HG02763 (cell line): ENCODE results near the gene CYP2D6.
"Not testable (repeated sequence)": the region's sequence is repeated elsewhere in the genome, so short reads cannot be mapped to it uniquely, and the experiment has no call there.

Source experiments
- ATAC-seq: cut with Tn5 transposase; IDR thresholded peaks from one replicate; pipeline ENCODE4 v1.9.1; 2021; ENCODE audit warnings: mild to moderate bottlenecking, moderate library complexity; ENCODE audit not compliant: unreplicated experiment

The CYP2D6 gene

DNA sequence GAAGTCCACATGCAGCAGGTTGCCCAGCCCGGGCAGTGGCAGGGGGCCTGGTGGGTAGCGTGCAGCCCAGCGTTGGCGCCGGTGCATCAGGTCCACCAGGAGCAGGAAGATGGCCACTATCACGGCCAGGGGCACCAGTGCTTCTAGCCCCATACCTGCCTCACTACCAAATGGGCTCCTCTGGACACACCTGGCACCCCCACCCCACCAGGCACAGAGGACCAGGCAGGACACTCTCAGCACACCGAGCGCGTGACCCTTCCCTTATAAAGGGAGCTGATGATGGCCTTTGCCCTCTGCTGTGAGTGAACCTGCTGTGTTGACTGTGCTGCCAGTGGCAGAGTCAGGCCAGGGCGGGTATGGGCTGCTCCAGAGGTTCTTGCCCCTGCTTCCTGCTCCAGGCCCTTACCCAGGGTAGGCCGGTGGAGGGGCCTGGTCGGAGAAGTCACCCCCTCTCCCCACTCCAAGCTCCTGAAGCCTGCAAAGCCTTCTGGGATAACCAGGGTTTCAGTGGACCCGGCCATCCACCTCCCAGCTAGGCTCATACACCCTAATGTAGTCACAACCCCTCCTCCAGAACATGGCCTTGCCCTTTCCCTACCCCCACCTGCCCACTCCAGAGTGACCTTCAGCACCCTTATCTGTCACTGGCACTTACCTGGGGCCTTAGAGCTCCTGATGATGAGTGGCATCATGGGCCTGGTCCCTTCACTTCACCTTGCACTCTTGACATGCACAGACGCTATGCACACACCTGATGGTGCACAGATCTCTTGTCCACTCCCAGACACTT, at the start of gene CYP2D6:
Gene CYP2D6 (minus strand): TSS at position 172 of the 793 bp plus-strand sequence. CDS start 19 bp downstream, at position 153.
- ATAC-seq: not testable (repeated sequence)

DNA sequence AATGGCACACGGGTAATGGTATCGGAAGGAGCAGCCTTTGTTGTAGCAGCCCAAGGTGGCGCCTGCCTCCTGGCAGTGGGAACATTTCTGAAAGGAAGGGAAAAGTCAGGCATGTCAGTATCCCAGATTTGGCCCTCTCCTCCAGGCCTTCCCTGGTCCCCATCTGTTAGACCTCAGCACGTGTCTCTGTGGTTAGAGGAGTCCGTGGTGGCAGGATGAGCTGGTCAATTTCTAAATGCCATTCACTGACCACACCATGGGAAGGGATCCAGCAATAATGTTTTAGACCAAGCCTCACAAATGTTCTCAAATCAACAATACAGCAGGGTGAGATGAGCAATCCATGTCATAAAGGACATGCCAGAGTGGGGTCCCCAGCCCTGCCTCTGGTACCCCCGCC, 49.0 kb upstream of the CYP2D6 start:
- no peak for ATAC-seq

DNA sequence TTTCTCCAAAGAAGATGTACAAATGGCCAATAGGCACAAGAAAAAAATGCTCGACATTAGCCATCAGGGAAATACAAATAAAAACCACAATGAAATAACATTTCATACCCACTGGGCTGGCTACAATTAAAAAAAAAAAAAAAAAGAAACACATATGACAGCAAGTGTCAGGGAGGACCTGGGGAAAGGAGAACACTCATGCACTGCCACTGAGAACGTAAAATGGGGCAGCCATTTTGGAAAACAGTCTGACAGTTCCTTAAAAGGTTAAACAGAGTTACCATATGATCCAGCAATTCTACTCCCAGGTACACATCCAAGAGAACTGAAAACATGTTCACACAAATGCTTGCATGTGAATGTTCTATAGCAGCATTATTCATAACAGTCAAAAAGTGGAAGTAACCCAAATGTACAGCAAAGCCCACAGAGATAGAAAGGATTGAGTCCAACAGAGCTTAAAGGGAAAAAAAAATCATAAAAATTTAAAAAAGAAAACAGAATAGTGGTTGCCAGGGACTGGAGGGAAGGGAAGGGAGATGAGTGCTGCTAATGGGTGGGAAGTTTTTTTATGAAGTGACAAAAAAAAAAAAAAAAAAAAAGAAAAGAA, 48.4 kb upstream of the CYP2D6 start:
- no peak for ATAC-seq

DNA sequence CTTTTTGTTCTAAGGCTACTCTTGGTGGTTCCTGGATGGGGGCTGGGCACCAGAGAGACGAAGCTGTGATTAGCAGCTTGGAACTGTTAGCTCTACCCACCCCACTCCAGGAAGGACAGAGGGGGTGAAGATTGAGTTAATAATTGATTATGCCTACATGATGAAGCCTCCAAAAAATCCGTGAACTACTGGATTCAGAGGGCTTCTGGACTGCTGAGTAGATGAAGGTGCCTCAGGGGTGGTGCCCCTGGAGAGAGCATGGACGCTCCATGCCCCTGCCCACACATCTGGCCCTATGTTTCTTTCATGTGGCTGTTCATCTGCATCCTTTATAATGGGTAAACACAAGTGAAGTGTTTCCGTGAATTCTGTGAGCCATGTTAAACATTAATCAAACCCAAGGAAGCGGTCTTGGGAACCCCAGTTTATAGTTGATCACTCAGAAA, 47.3 kb upstream of the CYP2D6 start:
- ATAC-seq: no peak

DNA sequence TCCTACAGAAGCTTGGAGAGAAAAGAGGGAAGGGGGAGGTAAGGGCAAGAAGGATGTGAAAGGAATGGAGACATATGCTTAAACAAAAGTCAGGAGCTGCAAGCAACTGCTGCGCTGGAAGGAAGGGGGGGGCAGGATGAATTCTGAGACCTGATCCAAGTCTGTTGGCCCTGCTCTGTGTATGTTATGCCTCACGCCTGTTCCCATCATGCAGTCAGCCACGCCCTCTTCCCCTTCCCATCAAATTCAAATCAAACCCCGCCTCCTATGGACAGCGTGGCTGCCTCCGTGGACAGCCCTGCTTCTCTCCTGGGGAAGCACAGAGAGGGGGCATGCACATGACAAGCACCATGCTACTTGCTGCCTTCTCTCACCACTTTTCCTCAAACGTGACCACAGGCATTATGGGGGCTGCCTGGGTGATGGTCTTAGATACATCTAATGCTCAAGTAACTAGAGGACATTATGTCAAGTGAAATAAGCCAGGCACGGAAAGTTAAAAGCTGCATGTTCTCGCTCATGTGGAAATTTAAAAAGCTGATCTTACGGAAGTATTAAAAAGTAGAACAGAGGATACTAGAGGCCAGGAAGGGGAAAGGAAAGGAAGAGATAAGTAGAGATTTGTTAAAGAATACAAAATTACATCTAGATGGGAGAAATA, 45.8 kb upstream of the CYP2D6 start:
- no peak for ATAC-seq

DNA sequence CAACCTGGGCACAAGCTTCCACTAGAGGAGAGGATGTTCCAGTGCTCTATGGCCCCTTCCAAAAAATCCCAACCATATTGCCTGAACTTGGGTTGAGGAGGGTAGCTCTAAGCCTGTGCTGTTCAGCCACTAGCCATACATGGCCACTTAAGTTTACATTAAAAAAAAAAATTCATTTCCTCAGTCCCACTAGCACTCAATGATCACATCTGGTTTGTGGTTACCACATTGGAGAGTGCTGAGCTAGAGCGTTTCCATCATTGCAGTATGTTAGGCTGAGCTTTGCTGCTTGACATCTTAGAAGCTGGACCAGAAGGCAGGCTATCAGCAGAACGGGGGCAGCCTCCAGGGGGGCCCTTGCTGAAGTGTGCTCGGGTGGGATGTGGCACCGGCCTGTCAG, 43.5 kb upstream of the CYP2D6 start:
- ATAC-seq: no peak

DNA sequence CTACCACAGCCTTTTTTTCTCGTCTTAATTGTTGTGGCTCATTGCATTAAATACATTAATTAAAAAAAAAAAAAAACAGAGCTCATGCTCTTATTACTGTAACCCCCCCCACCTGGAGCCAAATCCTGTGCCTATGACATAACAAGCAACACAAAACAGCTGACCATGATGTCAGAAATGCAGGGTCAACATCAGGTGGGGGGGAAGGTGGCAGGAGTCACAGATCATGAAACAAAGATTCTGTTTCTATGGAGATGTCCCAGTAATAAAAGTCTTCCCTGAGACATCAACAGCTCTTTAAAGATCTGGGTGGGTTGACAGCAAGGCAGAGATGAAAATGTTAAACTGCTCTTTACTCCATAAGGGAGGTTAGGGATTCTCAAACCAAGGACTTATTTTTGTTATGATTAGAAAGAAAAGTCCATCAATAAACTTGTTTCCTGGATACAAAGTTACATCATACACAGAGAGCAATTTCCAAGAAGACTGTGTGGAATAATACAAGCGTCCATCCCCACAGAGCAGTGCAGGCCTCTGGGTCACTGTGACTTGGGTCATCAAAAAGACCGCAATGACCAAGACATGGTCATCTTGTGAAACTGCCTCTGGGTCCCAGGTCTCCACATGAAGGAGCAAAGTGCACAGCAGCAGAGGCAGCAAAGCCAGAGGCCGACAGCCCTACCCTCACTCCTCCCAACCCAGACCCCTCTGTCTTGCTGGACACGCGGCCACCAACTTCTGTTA, 42.7 kb upstream of the CYP2D6 start:
- no peak for ATAC-seq

DNA sequence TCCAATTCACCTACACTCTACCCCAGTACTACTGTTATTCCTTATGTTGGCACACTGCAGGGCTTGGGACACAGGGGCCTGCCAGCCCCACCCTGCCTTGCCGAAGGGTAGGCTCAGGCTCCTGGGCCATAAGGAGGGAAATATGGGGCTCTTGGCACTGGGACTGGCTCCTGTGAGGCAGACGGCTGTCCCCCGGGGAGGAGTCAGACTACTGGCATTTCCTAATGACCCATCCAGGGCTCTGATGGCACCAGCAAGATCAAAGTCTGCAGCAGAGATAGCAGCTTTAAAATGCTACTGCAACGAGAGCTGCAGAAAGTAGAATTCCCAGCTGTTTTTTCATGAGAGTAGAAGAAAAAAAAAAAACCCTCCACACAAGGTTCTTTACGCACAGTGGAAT, 42.2 kb upstream of the CYP2D6 start:
- no peak for ATAC-seq

DNA sequence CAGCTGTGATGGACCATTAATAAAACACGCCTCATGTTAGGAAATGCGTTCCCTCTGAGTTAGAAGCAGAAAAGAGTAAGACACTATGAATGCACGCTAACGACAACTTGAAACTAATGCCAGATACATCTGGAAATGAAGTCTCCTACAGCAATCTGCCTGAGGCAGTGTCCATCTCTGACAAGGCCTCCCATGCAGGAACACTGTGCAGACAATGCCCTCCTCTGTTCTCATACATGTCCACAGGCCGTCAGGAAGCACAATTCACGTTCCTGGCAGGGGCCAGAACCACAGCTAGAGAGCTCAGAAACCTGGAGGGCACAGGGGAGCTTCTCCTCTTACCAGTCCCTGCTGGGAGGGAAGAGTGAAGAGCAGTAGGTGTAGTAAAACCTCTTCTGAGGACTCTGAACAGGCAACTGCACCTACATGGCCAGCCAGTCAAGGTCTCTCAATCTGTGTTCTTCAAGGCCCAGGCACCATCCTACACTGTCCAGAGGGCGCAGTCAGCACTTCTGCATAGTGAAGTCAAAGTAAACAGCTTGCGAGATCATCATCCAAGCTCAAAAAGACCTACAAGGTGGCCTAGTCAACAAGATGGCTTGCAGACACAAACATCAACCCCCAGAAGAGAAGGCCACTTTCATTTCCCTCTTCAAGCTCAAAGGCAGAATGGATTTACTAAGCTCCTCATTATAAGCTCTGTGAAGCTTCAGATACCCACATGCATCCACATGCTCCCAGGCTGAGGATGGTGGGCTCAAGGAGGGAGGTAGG, 41.5 kb upstream of the CYP2D6 start:
- ATAC-seq: no peak

DNA sequence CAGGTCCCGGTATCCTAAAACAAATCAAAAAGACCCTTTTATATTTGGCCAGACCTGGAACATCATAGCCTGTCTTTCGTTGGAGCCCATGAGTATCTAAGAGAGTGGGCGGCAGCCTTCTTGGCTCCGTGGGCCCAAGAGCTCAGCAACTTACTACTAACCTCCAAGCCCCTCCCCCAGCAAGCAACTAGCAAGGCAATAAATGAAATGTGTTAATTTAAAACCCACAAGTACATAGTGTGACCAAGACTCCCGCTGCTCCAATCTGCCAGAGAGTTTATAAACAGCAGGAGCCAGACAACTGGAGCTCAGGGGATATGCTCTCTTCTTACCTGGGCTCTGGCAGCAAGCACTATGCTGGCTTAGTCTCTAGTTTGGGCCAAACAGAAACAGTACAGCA, 40.8 kb upstream of the CYP2D6 start:
- ATAC-seq: no peak

DNA sequence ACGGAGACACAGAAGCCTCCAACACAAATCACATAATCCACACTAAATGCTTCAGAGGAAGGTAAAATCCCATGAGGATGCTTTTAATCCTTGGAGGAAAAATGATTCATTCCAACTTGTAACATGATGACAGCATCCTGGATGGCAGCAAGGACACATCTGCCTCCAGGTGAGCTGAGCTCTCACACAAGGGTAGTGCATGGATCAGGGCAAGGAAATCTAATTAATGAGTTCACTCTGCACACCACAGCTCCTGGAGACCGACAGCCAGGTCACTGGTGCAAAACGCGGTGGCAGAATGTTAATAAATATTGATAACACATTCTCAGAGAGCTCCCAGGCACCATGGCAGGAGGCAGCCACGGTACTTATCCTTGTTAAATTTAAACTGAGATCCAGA, 40.3 kb upstream of the CYP2D6 start:
- no peak for ATAC-seq

DNA sequence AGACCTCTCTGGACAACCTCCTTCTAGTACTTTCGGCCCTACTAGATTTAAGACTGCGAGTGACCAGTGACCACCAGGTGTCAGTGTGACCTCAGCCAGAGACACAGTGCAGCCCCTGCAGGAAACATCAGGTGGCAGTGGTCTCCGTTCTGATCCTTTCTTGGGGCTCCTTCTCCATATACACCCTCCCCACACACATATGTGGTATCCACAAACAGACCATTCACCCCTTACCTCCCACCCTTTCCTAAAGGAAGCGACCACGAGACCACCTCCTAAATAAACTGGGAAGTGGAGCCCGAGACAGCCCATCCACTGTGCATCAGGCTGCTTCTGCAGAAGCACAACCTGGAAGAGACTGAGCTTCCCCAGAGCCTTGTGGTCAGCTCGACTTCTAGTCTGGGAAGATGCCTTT, 38.5 kb upstream of the CYP2D6 start:
- ATAC-seq: no peak

DNA sequence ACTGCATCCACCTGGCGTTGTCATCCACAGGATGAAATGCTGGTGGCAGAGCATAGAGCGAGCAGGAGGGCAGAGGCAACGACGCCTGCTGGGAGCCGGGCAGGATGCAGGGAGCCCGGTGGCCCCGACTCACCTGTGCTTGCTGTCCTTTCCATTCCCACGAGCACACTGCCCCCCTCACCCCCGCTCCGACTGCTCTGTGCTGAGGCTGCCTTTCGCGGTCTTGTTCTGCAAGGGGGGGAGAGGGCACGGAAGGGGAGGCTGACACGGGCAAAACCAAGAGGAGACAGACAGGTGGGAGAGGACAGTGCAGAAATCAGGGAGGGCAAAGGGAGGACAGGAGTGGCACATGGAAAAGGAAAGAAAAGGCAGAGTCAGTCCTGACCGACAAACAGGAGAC, 37.9 kb upstream of the CYP2D6 start:
- ATAC-seq: no peak

DNA sequence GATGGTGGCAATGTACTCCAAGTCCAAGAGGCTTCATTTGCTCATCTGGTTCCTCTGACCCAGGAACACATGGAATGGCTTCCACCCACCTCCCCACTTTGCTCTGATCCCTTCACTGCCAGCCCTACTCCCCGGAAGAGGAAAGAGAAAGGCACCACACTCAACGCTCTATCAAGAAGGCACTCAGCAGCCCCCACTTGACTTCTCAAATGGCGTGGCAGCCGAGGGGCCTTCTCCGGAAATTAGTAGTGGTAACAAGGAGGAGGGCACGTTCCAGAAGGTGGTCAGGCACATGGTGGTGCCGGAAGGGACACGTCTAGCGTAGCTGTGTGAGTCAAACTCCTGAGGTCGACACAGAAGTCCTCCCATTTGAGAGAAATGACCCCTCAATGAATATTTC, 36.5 kb upstream of the CYP2D6 start:
- no peak for ATAC-seq

DNA sequence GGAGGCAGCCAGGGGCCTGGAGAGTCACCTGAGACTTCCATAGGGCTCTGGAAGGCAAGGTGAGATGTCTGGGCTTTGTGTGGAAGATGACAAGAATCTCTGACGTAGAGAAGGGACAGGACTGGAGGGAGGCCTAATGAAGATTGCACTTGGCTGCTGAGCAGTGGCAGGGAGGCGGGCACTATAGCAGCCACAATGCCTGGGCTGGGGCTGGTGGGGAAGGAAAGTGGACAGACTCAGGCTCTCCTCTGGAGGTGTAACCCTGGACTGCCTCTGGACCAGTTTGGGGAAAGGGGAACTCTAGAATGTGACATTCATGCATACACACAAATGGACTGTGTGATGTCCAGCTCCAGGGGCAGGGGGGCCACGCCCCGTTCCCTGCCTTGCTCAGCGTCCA, 34.3 kb upstream of the CYP2D6 start:
- ATAC-seq: no peak

DNA sequence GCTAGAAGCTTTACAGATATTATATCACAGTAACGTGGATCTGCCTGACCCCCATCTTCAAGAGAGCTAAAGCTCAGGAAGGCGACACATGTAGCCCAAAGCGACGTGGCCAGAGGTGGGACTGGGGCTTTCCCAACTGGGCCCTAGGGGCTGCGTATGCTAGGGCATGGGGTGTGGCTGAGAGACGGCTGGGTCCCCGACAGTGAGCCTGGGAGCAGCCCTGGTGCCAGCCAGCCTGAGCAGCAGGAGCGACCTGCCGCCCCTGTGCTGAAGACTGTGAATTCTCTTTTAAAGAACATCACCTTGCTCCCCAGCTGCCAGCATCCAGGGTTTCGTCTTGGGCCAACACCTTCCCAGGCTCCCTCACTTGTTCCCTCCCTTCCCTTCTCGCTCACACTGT, 32.9 kb upstream of the CYP2D6 start:
- no peak for ATAC-seq

DNA sequence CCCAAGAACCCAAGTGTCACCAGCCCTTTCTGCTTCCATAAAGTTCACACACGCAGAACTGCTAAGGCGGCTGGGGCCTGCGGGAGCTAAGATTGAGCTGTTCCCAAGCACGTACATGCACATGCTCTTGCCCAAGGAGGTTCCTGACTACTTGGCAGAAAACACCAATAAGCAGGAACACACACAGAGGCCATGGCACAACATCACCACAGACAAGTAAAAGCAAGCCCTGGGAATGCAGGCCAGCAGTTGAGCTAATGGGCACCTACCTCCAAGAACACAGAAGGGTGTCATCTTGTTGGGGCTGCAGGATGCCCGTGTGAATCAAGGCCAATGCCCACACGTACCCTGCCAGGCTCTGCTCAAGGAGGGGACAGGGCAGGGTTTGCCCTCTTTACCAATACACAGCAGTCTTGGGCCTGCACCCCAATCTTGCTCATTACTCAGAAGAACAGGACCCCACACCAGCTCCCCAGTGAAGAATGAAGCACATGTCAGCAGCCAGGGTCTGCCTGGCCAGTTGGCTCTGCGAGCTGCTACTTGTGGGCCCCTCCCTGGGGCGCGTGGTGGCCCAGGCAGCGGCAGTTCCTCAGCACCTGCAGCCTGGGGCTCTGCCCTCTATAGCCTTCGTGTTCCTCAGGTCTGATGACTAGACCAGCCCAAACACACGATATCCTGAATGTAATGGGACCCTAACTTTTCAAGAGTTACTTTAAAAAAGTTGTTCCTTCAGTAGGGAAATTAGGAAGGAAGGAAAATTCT, 32.3 kb upstream of the CYP2D6 start:
- no peak for ATAC-seq

DNA sequence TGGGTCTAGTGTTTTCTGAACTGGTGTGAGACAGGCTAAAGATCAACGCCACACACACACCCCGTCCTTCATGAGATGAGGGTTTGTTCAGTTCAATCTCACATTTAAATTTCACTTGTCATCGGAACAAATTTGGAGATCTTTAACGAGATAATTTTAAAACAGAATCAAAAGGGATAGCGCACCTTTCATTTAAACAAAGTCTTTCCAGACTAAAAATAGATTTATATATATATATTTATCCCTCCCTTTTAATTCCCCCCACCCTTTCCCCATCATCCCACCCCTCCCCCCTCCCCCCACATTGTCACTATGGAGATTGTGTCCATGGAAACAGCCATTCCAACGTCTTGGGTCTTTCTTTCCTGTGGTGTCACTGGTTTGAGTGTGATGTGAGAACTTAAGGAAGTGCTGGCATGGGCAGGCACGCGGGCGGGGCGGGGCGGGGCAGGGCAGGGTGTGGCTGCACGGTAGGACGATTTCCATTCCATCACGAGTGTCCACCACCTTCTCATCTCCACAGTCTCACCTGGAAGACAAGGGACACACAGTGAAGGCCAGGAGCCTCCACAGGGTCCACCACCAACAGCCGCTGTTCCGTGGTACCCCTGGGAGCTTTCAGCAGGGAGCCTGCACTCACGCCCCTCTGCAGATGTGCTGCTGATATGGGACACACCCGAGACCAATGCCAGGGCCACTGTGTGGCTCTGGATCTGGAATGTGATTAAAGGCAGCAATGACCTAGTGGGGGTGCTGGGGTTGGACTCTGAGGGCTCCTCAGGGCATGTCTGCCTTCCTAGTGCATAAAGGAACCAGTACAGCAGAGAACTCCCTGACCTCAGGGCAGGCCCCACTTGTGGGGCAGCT, 30.5 kb upstream of the CYP2D6 start:
- ATAC-seq: no peak

DNA sequence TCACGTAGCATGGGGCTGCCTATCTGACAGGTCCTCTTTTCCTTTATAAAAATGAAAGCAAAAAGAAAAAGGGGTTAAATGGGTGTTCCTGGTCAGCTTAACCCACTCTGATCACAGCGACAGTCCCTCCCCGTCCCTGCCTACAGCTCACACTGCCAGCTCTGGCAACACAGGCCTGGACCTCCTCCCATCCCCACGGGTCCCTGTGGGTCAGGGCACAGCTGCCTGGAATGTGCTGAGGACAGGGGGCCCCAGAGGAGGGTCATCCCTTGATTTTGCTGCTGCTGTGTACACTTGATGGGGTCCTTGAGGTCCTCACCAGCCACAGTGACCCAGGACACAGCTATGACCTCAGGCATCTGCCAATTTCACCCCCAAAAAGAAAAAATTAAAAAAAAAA, 29.6 kb upstream of the CYP2D6 start:
- no peak for ATAC-seq
